ENCODE measurements around the gene LRP5. TPM values are rescaled to one million over a fixed set of nuclear protein-coding genes. Genes with fewer than 3 reads are reported as not detected.
"Not testable (repeated sequence)": the region's sequence is repeated elsewhere in the genome, so short reads cannot be mapped to it uniquely, and the experiment has no call there.

The LRP5 gene
- total and polyA plus RNA-seq, 5 donors from 2014 or later = 0.22 to 1.3 (median 0.79) TPM; not detected in 1

DNA sequence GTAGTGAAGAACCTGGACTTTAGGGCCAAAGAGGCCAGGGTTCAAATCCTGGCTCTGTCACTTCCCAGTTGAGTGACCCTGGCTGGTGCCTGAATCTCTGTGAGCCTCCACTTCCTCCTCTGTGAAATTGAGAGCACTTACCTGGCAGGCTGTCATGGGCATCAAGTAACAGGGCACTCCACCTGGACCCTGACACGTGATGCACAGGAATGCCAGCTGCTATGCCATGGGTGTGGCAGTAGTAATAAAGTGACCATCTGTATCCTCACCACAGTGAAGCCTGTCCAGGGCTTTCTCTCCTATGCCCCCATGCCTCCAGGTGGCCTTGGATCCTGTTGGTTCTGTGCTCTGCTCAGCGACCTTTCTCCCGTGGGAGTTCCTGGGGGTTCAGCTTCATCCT lies 118.4 kb downstream of the LRP5 start:
- no peak overlapping the region for H3K4me3 Mint-ChIP-seq

DNA sequence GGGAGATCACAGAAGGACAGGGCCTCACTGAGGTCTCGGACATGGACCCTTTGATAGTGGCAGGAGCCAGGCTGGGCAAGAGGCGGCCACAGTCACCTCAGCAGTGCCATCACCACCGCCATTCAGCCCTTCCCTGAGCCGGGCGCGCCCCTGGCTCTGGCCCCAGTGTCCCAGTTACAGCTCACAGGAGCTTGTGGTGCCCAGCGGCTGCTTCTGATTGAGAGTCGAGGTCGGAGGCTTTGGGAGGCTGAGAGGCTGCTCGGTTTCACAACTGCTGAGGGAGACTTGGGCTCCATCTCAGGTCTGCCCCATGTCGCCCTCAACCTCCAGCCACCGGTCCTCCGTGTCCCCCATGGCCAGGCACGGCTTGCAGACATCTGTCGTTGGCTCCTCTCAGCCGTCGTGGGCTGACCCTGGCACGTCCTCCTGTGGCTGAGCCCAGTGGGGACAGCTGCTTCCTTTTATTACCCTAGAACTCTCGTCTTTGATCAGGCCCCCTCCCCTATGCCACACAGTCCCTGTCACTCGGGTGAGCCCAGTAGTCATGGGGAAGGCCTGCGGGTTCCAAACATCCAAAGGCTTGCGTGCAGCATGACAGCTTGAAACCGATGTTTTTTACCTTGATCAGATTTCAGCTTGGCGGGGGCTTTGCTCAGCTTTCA lies 119.7 kb downstream of the LRP5 start:
- Histone ChIP-seq H3K36me3 (ENCODE audit: control insufficient read depth, insufficient read depth, low read length) (no peaks in the 10 kb centered on the region), H3K27me3 (ENCODE audit: control insufficient read depth, insufficient read depth, low read length) (no peaks in the 10 kb centered on the region), H3K27ac (ENCODE audit: insufficient read depth, low read length, poor library complexity, severe bottlenecking) (no peak overlapping the region), H3K4me1 (ENCODE audit: control insufficient read depth, insufficient read depth, low read length, poor library complexity, severe bottlenecking) (no peaks in the 10 kb centered on the region), H3K4me3 (ENCODE audit: low read depth, low read length) (no peak overlapping the region), H3K9me3 (ENCODE audit: control insufficient read depth in 2 of 2, low read length in 2 of 2) (peaks cover 8 to 12% of the 10 kb centered on the region in 2 experiments)
- Mint-ChIP-seq H3K36me3 (peaks cover 11% of the 10 kb centered on the region), H3K4me1 (no peaks in the 10 kb centered on the region), H3K4me3 (no peak overlapping the region), H3K9me3 (peaks cover 0 to 16% (median 7%) of the 10 kb centered on the region in 7 donors), H3K27me3 (no peaks in the 10 kb centered on the region), H3K27ac (no peak overlapping the region)
- DNase-seq (no peak), ATAC-seq (ENCODE audit: low read depth in 2 of 2) (no peak)

More for the DNA sequence above, 118.4 kb downstream of the LRP5 start:
- no peak overlapping the region for H3K27ac ChIP-seq (ENCODE audit: insufficient read depth, low read length, poor library complexity, severe bottlenecking)
- no peak for DNase-seq
- no peaks in the 10 kb centered on the region for H3K27me3 Mint-ChIP-seq
- no peak overlapping the region for H3K4me3 ChIP-seq (ENCODE audit: low read depth, low read length)
- H3K36me3 Mint-ChIP-seq = peaks cover 11% of the 10 kb centered on the region
- H3K4me1 Mint-ChIP-seq = no peaks in the 10 kb centered on the region
- no peaks in the 10 kb centered on the region for H3K4me1 ChIP-seq (ENCODE audit: control insufficient read depth, insufficient read depth, low read length, poor library complexity, severe bottlenecking)
- no peak overlapping the region for H3K27ac Mint-ChIP-seq
- no peaks in the 10 kb centered on the region for H3K27me3 ChIP-seq (ENCODE audit: control insufficient read depth, insufficient read depth, low read length)
- peaks cover 0 to 16% (median 7%) of the 10 kb centered on the region in 7 donors for H3K9me3 Mint-ChIP-seq
- peaks cover 8 to 12% of the 10 kb centered on the region in 2 experiments for H3K9me3 ChIP-seq (ENCODE audit: control insufficient read depth in 2 of 2, low read length in 2 of 2)
- no peak for ATAC-seq (ENCODE audit: low read depth in 2 of 2)
- H3K36me3 ChIP-seq (ENCODE audit: control insufficient read depth, insufficient read depth, low read length) = no peaks in the 10 kb centered on the region

DNA sequence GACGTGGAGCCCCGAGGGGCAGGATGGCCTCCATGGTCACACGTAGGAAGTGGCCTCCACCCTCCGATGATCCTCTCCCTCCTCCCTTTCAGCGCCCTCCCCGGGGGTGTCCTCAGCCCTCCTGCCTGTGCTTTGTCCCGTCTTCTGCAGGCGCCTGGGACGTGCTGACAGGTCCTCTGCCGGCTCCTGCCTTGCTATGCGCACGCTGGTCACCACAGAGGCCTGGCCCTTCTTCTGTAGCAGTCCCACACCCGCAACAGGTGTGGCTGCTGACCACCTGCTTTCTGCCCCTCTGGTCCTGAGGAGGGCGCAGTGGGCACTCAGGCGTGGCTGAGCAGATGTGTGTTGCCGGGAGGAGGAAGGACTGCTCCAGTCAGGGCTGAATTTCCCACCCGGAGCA lies 120.5 kb downstream of the LRP5 start:
- ATAC-seq (ENCODE audit: low read depth in 2 of 2) = no peak
- H3K27ac ChIP-seq (ENCODE audit: insufficient read depth, low read length, poor library complexity, severe bottlenecking) = no peak overlapping the region
- H3K9me3 ChIP-seq (ENCODE audit: control insufficient read depth in 2 of 2, low read length in 2 of 2) = peaks cover 8 to 12% of the 10 kb centered on the region in 2 experiments
- Mint-ChIP-seq H3K9me3 (peaks cover 0 to 16% (median 7%) of the 10 kb centered on the region in 7 donors), H3K4me1 (no peaks in the 10 kb centered on the region), H3K36me3 (peaks cover 11% of the 10 kb centered on the region), H3K27ac (no peak overlapping the region), H3K4me3 (no peak overlapping the region), H3K27me3 (no peaks in the 10 kb centered on the region)
- no peaks in the 10 kb centered on the region for H3K36me3 ChIP-seq (ENCODE audit: control insufficient read depth, insufficient read depth, low read length)
- H3K4me1 ChIP-seq (ENCODE audit: control insufficient read depth, insufficient read depth, low read length, poor library complexity, severe bottlenecking) = no peaks in the 10 kb centered on the region
- H3K27me3 ChIP-seq (ENCODE audit: control insufficient read depth, insufficient read depth, low read length) = no peaks in the 10 kb centered on the region
- DNase-seq = no peak
- H3K4me3 ChIP-seq (ENCODE audit: low read depth, low read length) = no peak overlapping the region

DNA sequence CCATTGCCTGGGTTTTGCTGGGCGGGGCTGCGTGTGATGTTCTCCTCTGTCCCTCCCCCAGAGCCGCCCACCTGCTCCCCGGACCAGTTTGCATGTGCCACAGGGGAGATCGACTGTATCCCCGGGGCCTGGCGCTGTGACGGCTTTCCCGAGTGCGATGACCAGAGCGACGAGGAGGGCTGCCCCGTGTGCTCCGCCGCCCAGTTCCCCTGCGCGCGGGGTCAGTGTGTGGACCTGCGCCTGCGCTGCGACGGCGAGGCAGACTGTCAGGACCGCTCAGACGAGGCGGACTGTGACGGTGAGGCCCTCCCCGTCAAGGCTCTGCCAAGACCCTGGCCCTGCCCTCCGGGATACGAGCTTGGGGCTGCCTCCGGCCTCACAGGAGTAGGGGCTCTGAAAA lies 121.2 kb downstream of the LRP5 start:
- Histone ChIP-seq H3K36me3 (ENCODE audit: control insufficient read depth, insufficient read depth, low read length) (no peaks in the 10 kb centered on the region), H3K27ac (ENCODE audit: insufficient read depth, low read length, poor library complexity, severe bottlenecking) (no peak overlapping the region), H3K9me3 (ENCODE audit: control insufficient read depth in 2 of 2, low read length in 2 of 2) (peaks cover 8 to 12% of the 10 kb centered on the region in 2 experiments), H3K4me1 (ENCODE audit: control insufficient read depth, insufficient read depth, low read length, poor library complexity, severe bottlenecking) (no peaks in the 10 kb centered on the region), H3K4me3 (ENCODE audit: low read depth, low read length) (no peak overlapping the region), H3K27me3 (ENCODE audit: control insufficient read depth, insufficient read depth, low read length) (no peaks in the 10 kb centered on the region)
- Mint-ChIP-seq H3K4me3 (no peak overlapping the region), H3K36me3 (peaks cover 8% of the 10 kb centered on the region), H3K27ac (no peak overlapping the region), H3K27me3 (no peaks in the 10 kb centered on the region), H3K4me1 (no peaks in the 10 kb centered on the region), H3K9me3 (peaks cover 0 to 16% (median 7%) of the 10 kb centered on the region in 7 donors)
- DNase-seq (no peak), ATAC-seq (ENCODE audit: low read depth in 2 of 2) (no peak)

- H3K4me3 Mint-ChIP-seq; H3K9me3 ChIP-seq (ENCODE audit: control insufficient read depth in 2 of 2, low read length in 2 of 2); H3K4me1 Mint-ChIP-seq; H3K27ac ChIP-seq (ENCODE audit: insufficient read depth, low read length, poor library complexity, severe bottlenecking); H3K4me3 ChIP-seq (ENCODE audit: low read depth, low read length); H3K27ac Mint-ChIP-seq; H3K27me3 Mint-ChIP-seq; H3K36me3 ChIP-seq (ENCODE audit: control insufficient read depth, insufficient read depth, low read length); DNase-seq; ATAC-seq (ENCODE audit: low read depth in 2 of 2); H3K36me3 Mint-ChIP-seq; H3K4me1 ChIP-seq (ENCODE audit: control insufficient read depth, insufficient read depth, low read length, poor library complexity, severe bottlenecking); H3K27me3 ChIP-seq (ENCODE audit: control insufficient read depth, insufficient read depth, low read length): not testable (repeated sequence)
- H3K9me3 Mint-ChIP-seq = peaks cover 0 to 14% (median 6%) of the 10 kb centered on the region in 7 donors
Measured at GRCh38 chr11:68434159-68434558, 121.8 kb downstream of the LRP5 start.

DNA sequence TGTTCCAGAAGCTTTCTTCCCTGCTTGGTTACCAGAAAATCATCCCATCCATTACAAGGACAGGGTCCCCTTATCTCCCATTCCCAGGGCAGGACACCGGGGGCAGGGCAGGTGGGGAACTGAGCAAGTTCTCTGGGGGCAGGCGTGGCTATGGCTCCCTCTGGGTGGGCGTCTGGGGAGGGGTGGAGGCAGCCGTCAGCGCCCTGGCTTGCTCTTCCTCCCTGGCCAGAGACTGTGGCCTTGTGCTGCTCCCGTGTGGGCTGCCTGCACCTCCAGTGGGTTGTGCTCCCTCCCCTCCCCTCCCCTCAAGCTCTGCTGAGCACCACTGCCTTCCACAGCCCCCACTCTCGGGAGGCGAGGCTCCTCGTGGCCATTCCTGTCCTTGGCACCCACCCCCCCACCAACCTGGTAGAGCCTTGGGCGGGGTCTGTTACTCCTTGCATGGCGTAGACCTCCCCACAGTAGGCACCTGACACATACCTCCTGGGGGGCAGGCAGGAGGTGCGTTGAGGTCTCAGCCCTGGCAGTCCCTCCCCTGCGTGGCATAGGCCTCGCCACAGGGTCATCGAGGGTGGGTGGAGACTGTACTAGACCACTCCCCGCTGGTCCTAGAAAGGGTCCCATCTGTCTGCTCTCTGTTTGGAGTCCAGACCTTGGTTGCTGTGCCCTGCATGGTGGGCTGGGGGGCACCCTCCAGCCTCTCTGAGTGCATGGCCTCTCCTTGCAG lies 123.9 kb downstream of the LRP5 start:
- Mint-ChIP-seq H3K27me3 (no peaks in the 10 kb centered on the region), H3K36me3 (no peaks in the 10 kb centered on the region), H3K4me3 (no peak overlapping the region), H3K9me3 (peaks cover 0 to 2% (median 0%) of the 10 kb centered on the region in 7 donors), H3K4me1 (no peaks in the 10 kb centered on the region), H3K27ac (no peak overlapping the region)
- no peaks in the 10 kb centered on the region for H3K4me1 ChIP-seq (ENCODE audit: control insufficient read depth, insufficient read depth, low read length, poor library complexity, severe bottlenecking)
- no peaks in the 10 kb centered on the region for H3K36me3 ChIP-seq (ENCODE audit: control insufficient read depth, insufficient read depth, low read length)
- no peak overlapping the region for H3K27ac ChIP-seq (ENCODE audit: insufficient read depth, low read length, poor library complexity, severe bottlenecking)
- H3K9me3 ChIP-seq (ENCODE audit: control insufficient read depth in 2 of 2, low read length in 2 of 2) = no peaks in the 10 kb centered on the region
- no peaks in the 10 kb centered on the region for H3K27me3 ChIP-seq (ENCODE audit: control insufficient read depth, insufficient read depth, low read length)
- ATAC-seq (ENCODE audit: low read depth in 2 of 2) (no peak), DNase-seq (no peak)
- H3K4me3 ChIP-seq (ENCODE audit: low read depth, low read length) = no peak overlapping the region

DNA sequence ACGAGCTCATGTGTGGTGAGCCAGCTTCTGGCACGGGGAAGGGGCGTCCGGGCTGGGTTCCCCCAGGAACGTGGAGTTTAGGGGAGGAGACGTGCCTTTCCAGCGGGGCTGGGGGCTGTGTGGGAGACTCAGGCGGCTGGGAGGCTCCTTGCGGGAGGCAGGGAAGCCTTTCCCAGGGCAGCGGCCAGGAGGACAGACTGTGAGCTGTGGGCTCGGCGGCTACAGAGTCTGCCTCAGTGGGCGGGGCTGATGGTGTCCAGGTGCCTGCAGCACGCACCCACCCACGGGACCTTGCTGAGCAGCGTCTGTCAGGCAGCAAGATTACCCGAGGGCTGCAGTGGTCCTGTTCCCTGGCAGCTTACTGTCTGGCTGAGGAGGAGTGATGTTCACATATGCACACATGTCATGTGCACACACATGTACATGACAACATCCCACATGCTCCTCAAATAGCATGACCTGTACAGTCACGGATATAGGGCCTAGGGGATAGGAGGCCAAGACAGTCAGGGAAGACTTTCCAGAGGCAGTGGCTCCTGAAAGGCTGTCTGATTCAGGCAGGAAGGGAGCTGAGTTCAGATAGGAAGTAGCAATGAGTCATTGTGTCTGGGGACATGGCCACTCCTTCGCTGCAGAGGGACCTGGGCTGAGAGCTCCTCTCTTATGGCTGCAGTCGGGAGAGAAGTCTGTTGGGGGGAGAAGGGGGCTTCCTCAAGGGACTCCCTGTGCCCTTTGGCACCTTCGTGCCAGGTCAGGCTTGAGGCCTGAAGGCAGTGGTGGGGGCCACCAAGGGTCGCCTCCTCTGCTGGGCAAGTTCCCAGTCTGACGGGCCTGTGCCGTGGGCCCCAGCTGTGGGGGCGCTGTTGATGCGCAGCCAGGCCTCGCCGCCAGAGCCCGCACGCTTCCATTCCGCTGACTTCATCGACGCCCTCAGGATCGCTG lies 124.9 kb downstream of the LRP5 start:
- no peak overlapping the region for H3K27ac ChIP-seq (ENCODE audit: insufficient read depth, low read length, poor library complexity, severe bottlenecking)
- H3K27me3 ChIP-seq (ENCODE audit: control insufficient read depth, insufficient read depth, low read length) = no peaks in the 10 kb centered on the region
- Mint-ChIP-seq H3K4me3 (no peak overlapping the region), H3K27me3 (no peaks in the 10 kb centered on the region), H3K27ac (no peak overlapping the region), H3K36me3 (no peaks in the 10 kb centered on the region), H3K4me1 (no peaks in the 10 kb centered on the region), H3K9me3 (no peaks in the 10 kb centered on the region)
- ATAC-seq (ENCODE audit: low read depth in 2 of 2) = no peak
- H3K36me3 ChIP-seq (ENCODE audit: control insufficient read depth, insufficient read depth, low read length) = no peaks in the 10 kb centered on the region
- H3K9me3 ChIP-seq (ENCODE audit: control insufficient read depth in 2 of 2, low read length in 2 of 2) = no peaks in the 10 kb centered on the region
- H3K4me1 ChIP-seq (ENCODE audit: control insufficient read depth, insufficient read depth, low read length, poor library complexity, severe bottlenecking) = no peaks in the 10 kb centered on the region
- H3K4me3 ChIP-seq (ENCODE audit: low read depth, low read length) = no peak overlapping the region
- DNase-seq = no peak
